Fibroblast of skin of back (primary cell): ENCODE measurements around the gene KNDC1.
"Not testable (repeated sequence)": the region's sequence is repeated elsewhere in the genome, so short reads cannot be mapped to it uniquely, and the experiment has no call there.

Experiments used
- DNase-seq: peaks from one replicate; pipeline ENCODE4 v3.0.0-alpha.2; 2013

KNDC1 gene

DNA sequence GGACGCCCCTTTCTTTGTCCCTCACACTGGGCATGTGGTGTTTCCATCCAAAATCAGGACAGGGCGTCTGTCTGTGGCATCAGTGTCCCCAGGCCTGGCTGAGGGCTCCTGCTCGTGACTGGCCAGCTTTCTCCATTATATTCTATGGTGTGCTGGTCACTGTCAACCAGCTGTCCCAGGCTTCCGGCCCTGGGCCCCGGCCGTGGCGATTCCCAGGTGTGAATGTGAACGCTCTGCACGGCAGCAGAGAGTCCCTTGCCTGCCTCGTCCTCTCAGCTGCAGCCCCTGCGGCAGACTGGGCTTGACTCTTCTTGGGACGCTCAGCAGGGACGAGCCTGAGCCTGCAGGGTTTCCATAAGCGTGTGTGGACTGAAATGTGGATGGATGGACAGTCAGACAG lies 64.1 kb downstream of the KNDC1 start:
- DNase-seq, result no peak

- no peak for DNase-seq
These were observed 64.8 kb downstream of the KNDC1 start for GRCh38 chr10:133224756-133225372.

GRCh38 chr10:133225707-133226191 lies 65.7 kb downstream of the KNDC1 start:
- no peak for DNase-seq

GRCh38 chr10:133226251-133226808 lies 66.3 kb downstream of the KNDC1 start:
- no peak for DNase-seq

- DNase-seq, result no peak
These were observed 67.2 kb downstream of the KNDC1 start for GRCh38 chr10:133227256-133227655.

DNA sequence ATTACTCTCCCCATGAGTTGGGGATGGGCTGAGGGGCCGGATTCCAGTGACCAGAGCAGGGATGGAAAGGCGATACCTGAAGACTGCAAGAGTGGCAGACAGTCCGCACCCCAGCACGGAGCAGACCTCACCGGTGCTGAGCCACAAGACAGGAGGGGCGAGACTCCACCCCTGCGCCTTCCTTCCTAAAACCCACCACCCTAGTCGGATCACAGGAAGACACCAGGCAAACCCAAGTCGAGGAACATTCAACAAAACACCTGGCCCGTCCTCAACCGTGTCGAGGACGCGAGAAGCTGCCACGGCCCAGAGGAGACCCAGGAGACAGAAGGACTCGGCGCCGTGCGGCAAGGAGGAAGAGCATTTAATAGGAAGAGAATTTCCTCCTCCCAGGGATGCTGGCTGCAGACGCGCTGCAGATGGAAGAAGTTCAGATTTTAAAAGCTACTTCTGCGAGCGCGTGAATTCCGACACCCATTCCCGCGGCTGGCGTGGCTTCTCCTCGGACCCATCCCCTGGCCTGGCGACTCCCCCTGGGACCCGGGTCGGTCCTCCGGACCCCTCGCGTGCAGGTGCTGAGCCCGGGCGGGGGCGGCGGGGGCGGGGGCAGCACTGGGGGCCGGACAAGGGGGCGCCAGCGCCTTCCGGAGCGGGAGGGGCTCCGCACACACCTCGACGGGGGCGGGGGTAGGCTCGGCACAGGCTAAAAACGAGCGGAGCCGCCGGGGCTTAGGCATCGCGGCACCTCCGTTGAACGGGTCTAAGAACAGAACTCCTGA lies 69.4 kb downstream of the KNDC1 start:
- no peak for DNase-seq

- no peak for DNase-seq
These were observed 70.0 kb downstream of the KNDC1 start, which contains the start of gene UTF1 for GRCh38 chr10:133230044-133230361. Gene UTF1, plus strand, starts transcription at chr10:133230217. Its CDS starts 72 bp downstream, at chr10:133230289.

DNA sequence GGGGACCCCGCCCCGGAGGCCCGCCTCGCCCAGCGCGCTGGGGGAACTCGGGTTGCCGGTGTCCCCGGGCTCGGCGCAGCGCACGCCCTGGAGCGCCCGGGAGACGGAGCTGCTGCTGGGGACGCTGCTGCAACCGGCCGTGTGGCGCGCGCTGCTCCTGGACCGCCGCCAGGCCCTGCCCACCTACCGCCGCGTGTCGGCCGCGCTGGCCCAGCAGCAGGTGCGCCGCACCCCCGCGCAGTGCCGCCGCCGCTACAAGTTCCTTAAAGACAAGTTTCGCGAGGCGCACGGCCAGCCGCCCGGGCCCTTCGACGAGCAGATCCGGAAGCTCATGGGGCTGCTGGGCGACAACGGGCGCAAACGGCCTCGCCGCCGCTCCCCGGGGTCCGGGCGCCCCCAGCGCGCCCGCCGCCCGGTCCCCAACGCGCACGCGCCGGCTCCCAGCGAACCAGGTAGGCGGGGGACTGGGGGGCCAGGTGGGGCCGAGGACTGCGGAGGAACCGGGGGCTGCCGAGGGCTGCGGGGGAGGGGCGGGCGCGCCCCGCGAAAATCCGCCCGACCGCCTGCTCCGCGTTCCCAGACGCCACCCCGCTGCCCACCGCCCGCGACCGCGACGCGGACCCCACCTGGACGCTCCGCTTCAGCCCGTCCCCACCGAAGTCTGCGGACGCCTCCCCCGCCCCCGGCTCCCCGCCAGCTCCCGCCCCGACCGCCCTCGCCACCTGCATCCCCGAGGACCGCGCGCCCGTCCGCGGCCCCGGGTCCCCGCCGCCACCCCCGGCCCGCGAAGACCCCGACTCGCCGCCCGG lies 70.6 kb downstream of the KNDC1 start:
- no peak for DNase-seq

DNA sequence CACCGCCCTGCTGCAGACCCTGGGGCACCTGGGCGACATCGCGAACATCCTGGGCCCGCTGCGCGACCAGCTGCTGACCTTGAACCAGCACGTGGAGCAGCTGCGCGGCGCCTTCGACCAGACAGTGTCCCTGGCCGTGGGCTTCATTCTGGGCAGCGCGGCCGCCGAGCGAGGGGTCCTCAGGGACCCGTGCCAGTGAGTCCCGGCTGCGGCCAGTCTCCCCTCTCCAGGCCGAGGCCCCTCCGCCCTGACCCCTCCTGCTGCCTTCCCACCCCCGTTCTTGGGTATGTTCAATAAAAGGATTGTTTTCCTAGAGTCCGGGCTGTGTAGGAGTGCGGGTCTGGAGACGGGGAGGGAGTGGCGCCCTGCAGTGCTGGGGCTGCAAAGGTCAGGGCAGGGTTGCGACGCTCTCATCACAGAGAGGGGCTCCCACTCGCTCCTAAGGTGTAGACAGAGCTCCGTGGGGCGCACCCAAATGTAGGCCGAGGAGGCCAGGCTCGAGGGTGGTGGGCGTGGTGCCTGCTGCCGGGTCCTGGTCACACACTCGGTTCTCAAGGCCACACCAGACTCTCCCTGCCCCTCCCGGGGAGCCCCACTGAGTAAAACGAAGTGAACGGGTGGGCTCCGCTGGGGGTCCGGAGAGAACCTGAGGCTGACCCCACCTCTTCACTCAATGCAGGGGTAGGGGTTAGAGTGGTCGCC lies 71.4 kb downstream of the KNDC1 start:
- DNase-seq, result no peak

- DNase-seq, result no peak
These were observed 72.0 kb downstream of the KNDC1 start for GRCh38 chr10:133231946-133232574.

GRCh38 chr10:133234796-133235195 lies 74.8 kb downstream of the KNDC1 start:
- not testable (repeated sequence) for DNase-seq

DNA sequence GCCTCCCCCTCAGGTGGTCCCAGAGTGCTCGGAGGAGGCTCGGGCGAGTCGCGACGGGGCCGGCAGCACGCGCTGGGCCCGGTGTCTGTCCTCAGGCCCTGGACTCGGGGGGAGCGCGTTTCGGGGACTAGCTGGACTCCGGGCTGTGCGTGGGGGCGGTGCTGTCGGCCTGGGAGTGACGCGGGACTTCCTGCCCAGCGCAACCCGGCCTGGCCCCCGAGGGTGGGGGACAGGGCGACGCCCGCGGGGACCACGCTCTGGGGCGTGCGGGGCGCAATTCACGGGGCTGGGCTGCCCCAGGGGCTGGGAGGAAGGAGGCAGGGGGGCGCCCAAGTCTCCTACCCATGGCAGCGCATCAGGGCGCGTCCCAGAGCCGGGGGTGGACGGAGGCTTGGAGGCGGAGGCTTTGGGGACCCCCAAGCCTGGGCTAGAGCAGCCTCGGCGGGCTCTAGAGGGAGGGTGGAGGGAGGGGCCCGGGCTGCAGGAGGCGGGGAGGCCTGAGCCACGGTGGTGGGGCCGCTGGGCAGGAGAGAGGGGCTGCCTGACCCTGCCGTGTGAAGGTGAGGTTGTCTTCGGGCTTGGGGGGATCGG lies 75.3 kb downstream of the KNDC1 start:
- no peak for DNase-seq

DNA sequence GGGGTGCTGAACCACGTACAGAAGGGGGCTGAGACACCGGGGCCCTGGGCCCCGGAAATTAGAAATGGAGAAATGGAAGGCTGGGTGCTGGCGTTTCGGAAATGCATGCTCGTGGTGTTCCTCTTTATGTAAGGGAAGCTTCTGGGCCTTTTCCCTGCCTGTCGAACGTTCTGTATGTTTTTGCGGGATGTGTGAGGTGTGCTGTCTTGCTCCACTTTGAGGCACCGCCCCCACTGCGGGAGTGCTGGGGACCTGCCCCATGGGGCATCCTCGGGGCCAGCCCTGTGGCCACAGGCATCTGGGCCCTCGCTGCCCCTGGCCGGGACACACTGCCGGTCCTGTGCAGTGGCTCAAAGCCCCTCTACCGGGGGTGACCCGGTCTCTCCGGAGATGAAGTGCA lies 75.9 kb downstream of the KNDC1 start:
- DNase-seq, result no peak

DNA sequence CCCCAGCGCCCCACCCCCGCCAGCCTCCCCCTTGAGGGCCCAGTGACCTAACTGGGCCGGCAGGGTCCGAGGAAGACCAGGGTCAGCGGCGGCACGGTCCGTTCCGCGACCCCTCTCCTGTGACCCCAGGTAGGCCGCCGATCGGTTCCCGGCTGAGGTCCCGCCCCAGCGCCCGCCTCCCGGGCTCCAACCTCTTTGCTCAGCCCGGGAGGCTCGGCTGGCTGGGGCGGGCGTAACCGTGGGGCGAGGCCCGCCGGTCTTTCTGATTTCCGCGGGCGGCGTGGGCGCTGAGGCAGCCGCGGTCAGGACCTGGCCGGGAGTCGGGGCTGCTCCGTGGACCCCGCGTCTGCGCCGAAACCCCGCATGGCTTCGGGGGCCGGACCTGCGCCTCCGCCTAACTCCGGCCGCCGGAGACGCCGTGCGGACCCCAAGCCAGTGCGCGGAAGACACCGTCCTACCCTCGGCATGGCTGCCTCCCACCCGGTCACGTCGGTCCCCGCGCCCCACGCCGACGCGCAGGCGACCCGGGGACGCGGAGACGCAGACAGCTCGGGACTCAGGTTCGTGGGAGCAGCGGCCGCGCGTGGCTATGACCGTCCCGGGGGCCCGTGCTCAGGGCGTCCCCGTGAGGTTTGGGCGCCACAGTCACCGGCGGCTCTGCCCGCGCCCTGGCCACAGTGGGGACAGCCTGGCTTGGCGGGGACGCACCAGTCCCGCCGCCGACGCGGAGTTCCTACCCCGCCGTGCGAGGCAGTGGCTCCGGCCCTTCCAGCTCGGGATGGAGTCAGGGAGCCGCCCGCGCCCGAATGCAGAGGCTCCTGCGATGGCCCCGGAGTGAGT lies 76.6 kb downstream of the KNDC1 start:
- DNase-seq, result no peak

GRCh38 chr10:133237241-133237587 lies 77.2 kb downstream of the KNDC1 start:
- no peak for DNase-seq

DNA sequence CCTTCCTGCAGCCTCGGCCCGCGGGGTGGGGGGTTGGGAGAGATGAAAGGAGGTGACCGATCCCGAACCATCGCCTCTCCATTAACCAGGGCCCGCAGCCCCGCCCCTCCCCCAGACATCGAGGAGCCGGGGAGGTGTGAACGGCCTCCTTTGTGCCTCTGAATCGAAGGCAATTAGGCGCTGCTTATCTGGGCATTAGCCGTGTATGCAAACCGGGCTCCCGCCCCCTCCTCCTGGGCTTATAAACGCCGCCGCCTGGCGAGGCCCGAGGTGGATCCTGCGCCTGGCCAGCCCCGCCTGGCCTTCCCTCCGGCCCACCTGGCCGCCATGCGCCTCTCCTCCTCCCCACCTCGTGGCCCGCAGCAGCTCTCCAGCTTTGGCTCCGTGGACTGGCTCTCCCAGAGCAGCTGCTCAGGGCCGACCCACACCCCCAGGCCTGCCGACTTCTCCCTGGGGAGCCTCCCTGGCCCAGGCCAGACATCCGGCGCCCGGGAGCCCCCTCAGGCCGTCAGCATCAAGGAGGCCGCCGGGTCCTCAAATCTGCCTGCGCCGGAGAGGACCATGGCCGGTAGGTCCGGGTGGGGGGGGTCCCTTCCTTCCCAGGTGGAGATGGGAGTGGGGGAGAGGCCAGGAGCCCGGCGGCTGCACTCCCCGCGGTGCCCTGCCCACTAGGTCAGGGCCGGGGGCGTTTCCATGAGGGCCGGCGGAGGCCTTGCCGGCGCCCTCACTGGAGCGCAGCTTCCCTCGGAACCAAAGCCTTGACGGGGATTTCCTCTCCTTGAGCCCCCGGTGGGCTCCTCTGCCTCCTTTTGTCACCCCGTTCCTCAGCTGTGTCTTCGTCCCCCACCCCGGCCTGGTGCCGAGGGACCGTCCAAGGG lies 77.8 kb downstream of the KNDC1 start, which contains the start of gene VENTX:
TSS of gene VENTX (plus strand) at position 268 of the 878 bp plus-strand sequence. CDS start at position 328, 60 bp downstream.
- DNase-seq, result no peak

DNA sequence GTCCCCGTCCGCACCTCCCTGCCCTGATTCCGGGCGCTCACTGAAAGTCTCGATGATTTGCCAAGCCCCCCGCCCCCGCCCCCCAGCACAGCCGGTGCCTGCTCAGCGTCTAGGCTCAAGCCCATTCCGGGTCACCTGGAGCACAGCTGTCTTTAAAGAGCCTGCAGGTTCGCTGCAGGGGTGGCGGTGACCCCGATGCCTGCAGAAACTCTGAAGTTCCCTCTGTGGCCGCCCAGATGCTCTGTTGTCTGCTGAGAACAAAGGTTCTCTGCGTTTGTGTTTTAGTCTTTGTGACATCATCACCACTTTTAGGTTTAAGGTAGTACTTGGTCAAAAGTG lies 78.4 kb downstream of the KNDC1 start:
- DNase-seq, result no peak

- DNase-seq, result no peak
These were observed 80.0 kb downstream of the KNDC1 start for GRCh38 chr10:133239990-133240389.

GRCh38 chr10:133241501-133242205 lies 81.6 kb downstream of the KNDC1 start:
- DNase-seq, result no peak
